ENCODE results near the gene LIN7C.

LIN7C gene

DNA sequence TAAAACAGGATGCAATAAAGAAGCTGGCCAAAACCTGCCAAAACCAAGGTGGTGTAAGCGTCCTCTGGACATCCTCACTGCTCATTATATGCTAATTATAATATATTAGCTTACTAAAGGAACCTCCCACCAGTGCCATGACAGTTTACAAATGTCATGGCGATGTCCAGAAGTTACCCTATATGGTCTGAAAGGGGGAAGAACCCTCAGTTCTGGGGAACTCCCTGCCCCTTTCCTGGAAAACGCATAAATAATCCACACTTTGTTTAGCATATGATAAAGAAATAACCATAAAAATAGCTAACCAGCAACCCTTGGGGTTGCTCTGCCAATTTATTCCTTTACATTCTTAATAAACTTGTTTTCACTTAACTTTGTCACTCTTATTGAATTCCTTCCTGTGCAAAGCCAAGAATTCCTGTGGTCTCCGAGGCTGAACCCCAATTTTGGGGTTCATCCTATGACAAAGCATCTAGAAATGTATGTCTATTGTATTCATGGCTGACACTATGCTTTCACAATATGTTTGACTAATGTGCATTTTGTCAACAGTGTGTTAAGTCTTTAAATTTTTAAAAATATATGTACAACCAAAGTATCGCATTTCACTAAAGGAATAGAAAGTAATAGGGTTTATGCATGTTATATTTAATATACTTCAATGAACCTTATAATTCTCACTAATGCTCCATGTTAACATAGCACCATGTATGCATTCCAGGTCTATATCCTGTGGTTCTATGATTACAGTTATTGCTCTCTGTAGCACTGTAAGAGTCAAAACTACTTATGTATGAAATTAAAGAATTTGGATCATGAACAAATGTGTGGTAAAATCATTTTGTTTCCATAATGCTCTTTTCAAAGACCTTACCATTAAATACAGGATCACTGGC lies 59.0 kb downstream of the LIN7C start:
- DNase-seq (ENCODE audit: low read depth, low spot score), result no peak

DNA sequence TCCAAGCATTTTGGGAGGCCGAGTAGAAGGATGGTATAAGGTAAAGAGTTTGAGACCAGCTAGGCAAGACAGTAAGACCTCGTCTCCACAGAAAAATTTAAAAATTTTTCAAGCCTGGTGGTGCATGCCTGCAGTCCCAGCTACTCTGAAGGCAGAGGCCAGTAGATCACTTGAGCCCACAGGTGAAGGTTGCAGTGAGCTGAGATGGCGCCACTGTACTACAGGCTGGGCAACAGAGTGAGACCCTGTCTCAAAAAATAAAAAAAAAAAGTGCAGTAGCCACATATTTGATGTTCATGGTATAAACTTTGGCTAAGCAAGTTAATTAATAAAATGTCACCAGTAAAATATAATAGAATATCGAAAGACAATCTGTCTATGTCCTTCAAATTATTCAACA lies 60.9 kb downstream of the LIN7C start:
- no peak for DNase-seq (ENCODE audit: low read depth, low spot score)

DNA sequence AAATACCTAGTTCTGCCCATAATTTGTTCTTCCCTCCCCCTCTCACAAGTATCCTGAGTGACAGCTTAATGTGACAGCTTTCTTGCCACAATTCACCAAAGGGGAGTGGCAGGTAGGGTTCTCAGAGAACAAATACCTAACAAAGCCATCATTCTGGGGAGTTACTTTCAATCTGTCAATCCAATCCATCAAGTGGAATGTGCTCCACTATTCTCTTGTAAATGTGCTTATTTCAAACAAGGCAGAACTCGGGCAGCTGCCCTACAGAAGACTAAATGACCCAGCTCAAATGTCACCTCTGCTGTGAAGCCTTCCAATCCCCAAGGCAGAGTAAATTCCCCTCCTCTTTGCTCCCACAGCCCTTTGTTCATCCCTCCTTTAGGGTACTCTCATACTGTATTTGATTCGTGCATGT lies 61.8 kb downstream of the LIN7C start:
- DNase-seq (ENCODE audit: low read depth, low spot score), result no peak

Data from activated CD4-positive, CD25-positive, alpha-beta regulatory T cell treated with anti-CD3 and anti-CD28 coated beads, Interleukin-2, amount 50 U/mL, for 16 hours (primary cell).